Measurements from ENCODE around the gene CPEB3. TPM values are rescaled to one million over a fixed set of nuclear protein-coding genes. Genes with fewer than 3 reads are reported as not detected.

The CPEB3 gene
- total and polyA plus RNA-seq, 2 donors (not counting 3 experiments of a cell fraction or from before 2014, with no cell fraction given) = 0.80 to 2.2 TPM

- Histone ChIP-seq H3K9ac (replicated peaks; ENCODE audit: extremely low read depth, insufficient read depth, low read length) (no peak overlapping the region), H3K36me3 (ENCODE audit: control insufficient read depth in 2 of 2, extremely low read depth in 1 of 2, insufficient read depth in 2 of 2, low read length in 2 of 2) (no peaks in the 10 kb centered on the region), H3K4me3 (replicated peaks in 1 of 3; ENCODE audit: insufficient read depth in 1 of 3, low read depth in 1 of 3, low read length in 3 of 3) (no peak overlapping the region), H3K79me2 (ENCODE audit: control insufficient read depth, insufficient read depth, low read length) (no peaks in the 10 kb centered on the region), H2AFZ (ENCODE audit: low read depth, low read length) (no peak overlapping the region), H3K9me1 (replicated peaks; ENCODE audit: control insufficient read depth, extremely low read depth, insufficient read depth, low read length) (no peaks in the 10 kb centered on the region), H3K4me2 (ENCODE audit: insufficient read depth, low read length) (no peak overlapping the region), H3K27ac (ENCODE audit: insufficient read depth, low read depth, low read length) (no peak overlapping the region), H3K9me3 (replicated peaks; ENCODE audit: control insufficient read depth, insufficient read depth, low read length) (no peaks in the 10 kb centered on the region), H3K4me1 (ENCODE audit: control insufficient read depth, extremely low read depth, insufficient read depth, low read length) (no peaks in the 10 kb centered on the region), H3K27me3 (ENCODE audit: control insufficient read depth in 2 of 2, insufficient read depth in 2 of 2, low read length in 2 of 2) (no peaks in the 10 kb centered on the region), H4K20me1 (replicated peaks; ENCODE audit: control insufficient read depth, extremely low read depth, insufficient read depth, low read length) (no peaks in the 10 kb centered on the region)
- intact Hi-C loops (cut with micrococcal nuclease) = no loop called here
- ChIA-PET POLR2A (no interaction called here), CTCF (no interaction called here)
- FAIRE-seq (no peak), DNase-seq (ENCODE audit: low read depth, low spot score) (no peak)
- dilution Hi-C loops (cut with MboI; ENCODE audit: extremely low pct_ligation_motif_present, low sequenced_read_pairs) = no loop called here
- no TSS peak for BruUV-seq (replicated peaks)
- TF ChIP-seq MYC (IDR thresholded peaks at IDR 0.05; ENCODE audit: low read depth, low read length) = no peak
- TF ChIP-seq POLR2AphosphoS5 (IDR thresholded peaks at IDR 0.05; ENCODE audit: insufficient read depth, low read depth, low read length) = no peak
- TF ChIP-seq POLR2A (IDR thresholded peaks at IDR 0.05; ENCODE audit: low read depth, low read length) = no peak
- no peak for TF ChIP-seq FOS (IDR thresholded peaks at IDR 0.05; ENCODE audit: borderline replicate concordance, insufficient read depth, low read length)
- no peak for TF ChIP-seq MAX (IDR thresholded peaks at IDR 0.05; ENCODE audit: insufficient read depth, insufficient read length)
- TF ChIP-seq GATA2 (IDR thresholded peaks at IDR 0.05; ENCODE audit: insufficient read depth, insufficient read length, low read depth, low read length) = no peak
- no peak for TF ChIP-seq JUN (IDR thresholded peaks at IDR 0.05; ENCODE audit: borderline replicate concordance, insufficient read depth, insufficient read length, low read depth)
- no peak for TF ChIP-seq CTCF (IDR thresholded peaks at IDR 0.05; ENCODE audit: extremely low read depth in 1 of 2, insufficient read depth in 1 of 2, low read depth in 1 of 2, low read length in 2 of 2)
- TF ChIP-seq EZH2 (IDR thresholded peaks at IDR 0.05; ENCODE audit: borderline replicate concordance, low read depth, low read length, severe bottlenecking) = no peak
Observed at GRCh38 chr10:92062273-92062672, 228.6 kb downstream of the CPEB3 start.

Measured in endothelial cell of umbilical vein (primary cell).